NCI-H1417 treated with DMSO at 0.1 percent for 48 hours (cell line): ENCODE data around the gene FBXO8.

ENCODE experiments used
- DNase-seq: peaks from one replicate; lab custom pipeline; 2025; lab: John Stamatoyannopoulos, UW

The FBXO8 gene

GRCh38 chr4:174244441-174244840 is 39.0 kb downstream of the FBXO8 start:
- no peak for DNase-seq

- no peak for DNase-seq
Measured at GRCh38 chr4:174241162-174241561, 42.3 kb downstream of the FBXO8 start.

- no peak for DNase-seq
Measured at GRCh38 chr4:174236359-174236758, 47.1 kb downstream of the FBXO8 start.

GRCh38 chr4:174230680-174231079 is 52.8 kb downstream of the FBXO8 start:
- no peak for DNase-seq

- DNase-seq = no peak
Measured at GRCh38 chr4:174230148-174230547, 53.3 kb downstream of the FBXO8 start.

- DNase-seq = no peak
Measured at GRCh38 chr4:174228988-174229387, 54.5 kb downstream of the FBXO8 start.

- no peak for DNase-seq
Measured at GRCh38 chr4:174225349-174226049, 58.0 kb downstream of the FBXO8 start.

- DNase-seq = no peak
Measured at GRCh38 chr4:174224550-174224949, 58.9 kb downstream of the FBXO8 start.

GRCh38 chr4:174222266-174222872 is 61.1 kb downstream of the FBXO8 start:
- no peak for DNase-seq

- no peak for DNase-seq
Measured at GRCh38 chr4:174218127-174218790, 65.2 kb downstream of the FBXO8 start.

- no peak for DNase-seq
Measured at GRCh38 chr4:174217273-174218126, 66.0 kb downstream of the FBXO8 start.

GRCh38 chr4:174216799-174217272 is 66.6 kb downstream of the FBXO8 start:
- DNase-seq = no peak

GRCh38 chr4:174215961-174216680 is 67.3 kb downstream of the FBXO8 start:
- no peak for DNase-seq

GRCh38 chr4:174215057-174215456 is 68.4 kb downstream of the FBXO8 start:
- DNase-seq = no peak

GRCh38 chr4:174214101-174214878 is 69.2 kb downstream of the FBXO8 start:
- no peak for DNase-seq

- DNase-seq = no peak
Measured at GRCh38 chr4:174213731-174214100, 69.8 kb downstream of the FBXO8 start.

- no peak for DNase-seq
Measured at GRCh38 chr4:174212061-174212460, 71.4 kb downstream of the FBXO8 start.

GRCh38 chr4:174211622-174212044 is 71.8 kb downstream of the FBXO8 start:
- no peak for DNase-seq

- no peak for DNase-seq
Measured at GRCh38 chr4:174210952-174211490, 72.4 kb downstream of the FBXO8 start.

- DNase-seq = no peak
Measured at GRCh38 chr4:174210354-174210753, 73.1 kb downstream of the FBXO8 start.

GRCh38 chr4:174209341-174209740 is 74.1 kb downstream of the FBXO8 start:
- DNase-seq = no peak
